Measurements from ENCODE around the gene STK4. TPM values are rescaled to one million over a fixed set of nuclear protein-coding genes. Genes with fewer than 3 reads are reported as not detected.
A peak's percentile ranks its signal among the peaks of the same experiment; 100 is the strongest.

STK4 gene
- total RNA-seq, 4 donors from 2014 or later = 25.4 to 63.9 (median 33.5) TPM

DNA sequence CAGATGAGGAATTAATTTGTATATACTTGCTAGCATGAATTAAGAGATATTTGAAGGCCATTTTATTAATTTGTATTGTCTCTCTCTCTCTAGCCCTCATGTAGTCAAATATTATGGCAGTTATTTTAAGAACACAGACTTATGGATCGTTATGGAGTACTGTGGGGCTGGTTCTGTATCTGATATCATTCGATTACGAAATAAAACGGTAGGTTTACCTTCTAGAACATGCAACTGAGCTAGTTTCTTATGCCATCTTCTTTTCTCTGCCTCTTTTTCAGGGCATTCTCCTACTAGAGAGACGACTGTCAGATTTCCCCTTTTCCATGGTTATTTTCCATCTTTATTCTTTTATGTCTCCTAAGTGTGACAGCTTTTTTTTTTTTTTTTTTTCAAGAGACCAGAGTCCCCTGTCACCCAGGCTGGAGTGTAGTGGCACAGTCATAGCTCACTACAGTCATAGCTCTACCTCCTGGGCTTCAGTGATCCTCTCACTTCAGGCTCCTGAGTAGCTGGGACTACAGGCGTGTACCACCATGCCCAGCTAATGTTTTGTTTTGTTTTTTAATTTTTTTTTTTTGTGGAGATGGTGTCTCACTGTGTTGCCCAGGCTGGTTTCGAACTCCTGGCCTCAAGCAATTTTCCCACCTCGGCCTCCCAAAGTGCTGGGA lies 15.6 kb downstream of the STK4 start:
- no peaks in the 10 kb centered on the region for H3K27me3 ChIP-seq
- peaks cover 5% of the 10 kb centered on the region for H3K4me1 ChIP-seq
- TF ChIP-seq, protein P1, sequence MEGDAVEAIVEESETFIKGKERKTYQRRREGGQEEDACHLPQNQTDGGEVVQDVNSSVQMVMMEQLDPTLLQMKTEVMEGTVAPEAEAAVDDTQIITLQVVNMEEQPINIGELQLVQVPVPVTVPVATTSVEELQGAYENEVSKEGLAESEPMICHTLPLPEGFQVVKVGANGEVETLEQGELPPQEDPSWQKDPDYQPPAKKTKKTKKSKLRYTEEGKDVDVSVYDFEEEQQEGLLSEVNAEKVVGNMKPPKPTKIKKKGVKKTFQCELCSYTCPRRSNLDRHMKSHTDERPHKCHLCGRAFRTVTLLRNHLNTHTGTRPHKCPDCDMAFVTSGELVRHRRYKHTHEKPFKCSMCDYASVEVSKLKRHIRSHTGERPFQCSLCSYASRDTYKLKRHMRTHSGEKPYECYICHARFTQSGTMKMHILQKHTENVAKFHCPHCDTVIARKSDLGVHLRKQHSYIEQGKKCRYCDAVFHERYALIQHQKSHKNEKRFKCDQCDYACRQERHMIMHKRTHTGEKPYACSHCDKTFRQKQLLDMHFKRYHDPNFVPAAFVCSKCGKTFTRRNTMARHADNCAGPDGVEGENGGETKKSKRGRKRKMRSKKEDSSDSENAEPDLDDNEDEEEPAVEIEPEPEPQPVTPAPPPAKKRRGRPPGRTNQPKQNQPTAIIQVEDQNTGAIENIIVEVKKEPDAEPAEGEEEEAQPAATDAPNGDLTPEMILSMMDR (IDR thresholded peaks at IDR 0.05) = no peak
- H3K27ac ChIP-seq = no peak overlapping the region
- WGBS = 88% methylated on average over 8 of the region's 8 CpGs
- no peaks in the 10 kb centered on the region for H3K9me3 ChIP-seq
- DNase-seq (ENCODE audit: low spot score in 2 of 2) = no peak
- no peak overlapping the region for H3K4me3 ChIP-seq
- H3K36me3 ChIP-seq = peaks cover 61% of the 10 kb centered on the region

DNA sequence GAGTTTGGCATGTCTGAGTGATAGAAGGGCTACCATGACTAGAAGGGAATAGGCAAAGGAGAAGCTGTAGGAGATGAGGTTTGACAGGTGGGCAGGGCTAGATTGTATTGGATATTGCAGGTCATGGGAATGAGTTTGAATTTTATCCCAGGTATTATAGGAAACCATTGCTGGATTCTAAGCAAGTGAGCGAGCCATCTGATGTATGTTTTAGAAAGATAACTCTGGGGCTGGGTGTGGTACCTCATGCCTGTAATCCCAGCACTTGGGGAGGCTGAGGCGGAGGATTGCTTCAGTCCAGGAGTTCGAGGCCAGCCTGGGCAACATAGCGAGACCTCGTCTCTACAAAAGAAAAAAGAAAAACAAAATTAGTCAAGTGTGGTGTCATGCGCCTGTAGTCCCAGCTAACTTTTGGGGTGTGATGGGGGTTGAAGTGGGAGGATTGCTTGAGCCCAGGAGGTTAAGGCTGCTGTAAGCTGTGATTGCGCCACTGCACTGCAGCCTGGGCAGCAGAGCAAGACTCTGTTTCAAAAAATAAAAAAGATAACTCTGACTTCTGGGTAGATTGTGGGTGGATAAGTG lies 16.9 kb downstream of the STK4 start:
- H3K27me3 ChIP-seq = no peaks in the 10 kb centered on the region
- no peak for TF ChIP-seq EP300 (IDR thresholded peaks at IDR 0.05)
- TF ChIP-seq, protein P1 (IDR thresholded peaks at IDR 0.05) = no peak
- TF ChIP-seq POLR2A (IDR thresholded peaks at IDR 0.05) = no peak
- no peak for TF ChIP-seq POLR2AphosphoS5 (IDR thresholded peaks at IDR 0.05)
- H3K36me3 ChIP-seq = peaks cover 73% of the 10 kb centered on the region
- no peak overlapping the region for H3K4me3 ChIP-seq
- DNase-seq (ENCODE audit: low spot score in 2 of 2) = no peak
- no peaks in the 10 kb centered on the region for H3K9me3 ChIP-seq
- WGBS = 90% methylated on average over 7 of the region's 7 CpGs
- H3K4me1 ChIP-seq = peaks cover 5% of the 10 kb centered on the region
- H3K27ac ChIP-seq = no peak overlapping the region

DNA sequence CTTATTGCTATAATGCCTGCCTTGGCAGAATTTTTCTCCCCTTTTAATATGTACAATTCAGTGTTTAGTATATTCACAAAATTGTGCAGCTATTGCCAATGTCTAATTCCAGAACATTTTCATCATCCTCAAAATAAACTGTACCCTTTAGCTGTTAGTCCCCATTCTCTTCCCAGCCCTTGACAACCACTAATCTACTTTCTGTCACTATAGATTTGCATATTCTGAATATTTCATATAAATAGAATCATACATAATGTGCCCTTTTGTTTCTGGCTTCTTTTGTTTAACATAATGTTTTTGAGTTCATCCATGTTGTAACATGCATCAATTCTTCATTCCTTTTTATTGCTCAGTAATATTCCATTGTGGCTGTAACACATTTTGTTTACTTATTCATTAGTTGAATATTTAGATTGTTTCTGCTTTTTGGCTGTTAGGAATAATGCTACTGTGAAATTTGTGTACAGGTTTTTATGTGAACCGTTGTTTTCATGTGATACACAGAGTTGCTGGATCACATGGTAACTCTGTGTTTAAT lies 22.4 kb downstream of the STK4 start:
- Histone ChIP-seq H3K27me3 (no peaks in the 10 kb centered on the region), H3K4me1 (peaks cover 15% of the 10 kb centered on the region), H3K9me3 (no peaks in the 10 kb centered on the region), H3K36me3 (peaks cover 38% of the 10 kb centered on the region), H3K4me3 (no peak overlapping the region), H3K27ac (no peak overlapping the region)
- no peak for TF ChIP-seq EP300 (IDR thresholded peaks at IDR 0.05)
- no peak for TF ChIP-seq POLR2AphosphoS5 (IDR thresholded peaks at IDR 0.05)
- TF ChIP-seq POLR2A (IDR thresholded peaks at IDR 0.05) = no peak
- DNase-seq (ENCODE audit: low spot score in 2 of 2) = no peak
- 81% methylated on average over 1 of the region's 1 CpG for WGBS

DNA sequence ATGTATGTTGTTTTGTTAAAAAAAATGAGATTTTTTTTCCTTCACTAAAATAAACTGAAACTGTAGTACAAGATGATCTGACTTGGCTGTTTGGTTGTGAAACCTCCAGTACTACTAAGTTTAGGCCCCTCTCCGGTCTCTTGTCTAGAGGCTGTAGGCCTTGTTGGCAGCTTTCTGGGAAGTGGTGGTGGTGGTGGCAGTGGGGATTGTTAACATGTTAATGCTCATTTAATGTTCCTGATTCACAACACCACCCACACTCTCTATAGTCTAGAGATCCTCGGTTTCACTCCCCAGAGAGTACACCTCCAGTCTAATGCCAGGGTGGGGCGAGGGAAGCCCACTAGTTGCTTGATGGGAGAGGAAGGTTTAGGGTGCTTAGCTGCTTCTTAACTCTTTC lies 24.1 kb downstream of the STK4 start:
- TF ChIP-seq POLR2A (IDR thresholded peaks at IDR 0.05) (no peak), EP300 (IDR thresholded peaks at IDR 0.05) (no peak), POLR2AphosphoS5 (IDR thresholded peaks at IDR 0.05) (no peak)
- TF ChIP-seq, protein P1 (IDR thresholded peaks at IDR 0.05) = no peak
- Histone ChIP-seq H3K4me1 (peaks cover 16% of the 10 kb centered on the region), H3K36me3 (peaks cover 27% of the 10 kb centered on the region), H3K27ac (peak overlapping the region; percentile 39), H3K27me3 (no peaks in the 10 kb centered on the region), H3K4me3 (peak overlapping the region; percentile 17), H3K9me3 (no peaks in the 10 kb centered on the region)
- DNase-seq (ENCODE audit: low spot score in 2 of 2) = no peak
- WGBS = 55% methylated on average over 3 of the region's 3 CpGs

DNA sequence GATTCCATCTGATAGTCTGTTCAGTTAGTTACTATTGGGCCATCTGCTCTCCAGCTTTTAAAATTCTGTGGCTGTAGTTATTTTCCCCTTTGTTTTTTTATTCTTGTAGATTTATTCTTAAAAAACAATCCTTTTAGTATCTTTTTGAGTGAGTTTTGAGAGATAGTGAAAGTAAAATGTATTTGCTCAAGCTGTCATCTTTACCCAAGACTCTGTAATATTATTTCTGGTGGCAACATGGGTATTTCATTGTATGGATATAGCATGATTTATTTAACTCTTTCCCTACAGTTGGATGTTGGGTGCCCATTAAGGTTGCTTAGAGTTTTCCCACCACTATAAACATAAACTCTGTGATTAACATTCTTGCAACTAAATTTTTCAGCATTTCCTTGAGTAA lies 24.6 kb downstream of the STK4 start:
- H3K27me3 ChIP-seq = no peaks in the 10 kb centered on the region
- peaks cover 16% of the 10 kb centered on the region for H3K4me1 ChIP-seq
- H3K9me3 ChIP-seq = no peaks in the 10 kb centered on the region
- no peak for DNase-seq (ENCODE audit: low spot score in 2 of 2)
- peaks cover 28% of the 10 kb centered on the region for H3K36me3 ChIP-seq
- no peak for TF ChIP-seq EP300 (IDR thresholded peaks at IDR 0.05)
- TF ChIP-seq, protein P1 (IDR thresholded peaks at IDR 0.05) = no peak
- TF ChIP-seq POLR2A (IDR thresholded peaks at IDR 0.05) = no peak
- no peak for TF ChIP-seq POLR2AphosphoS5 (IDR thresholded peaks at IDR 0.05)
- peak overlapping the region; percentile 39 for H3K27ac ChIP-seq
- peak overlapping the region; percentile 17 for H3K4me3 ChIP-seq

Data from suprapubic skin (tissue), 4 donors.